ENCODE data around the gene PP2D1. TPM values are rescaled to one million over a fixed set of nuclear protein-coding genes. Genes with fewer than 3 reads are reported as not detected.

The PP2D1 gene
- total RNA-seq, 4 donors from 2014 or later = not detected

DNA sequence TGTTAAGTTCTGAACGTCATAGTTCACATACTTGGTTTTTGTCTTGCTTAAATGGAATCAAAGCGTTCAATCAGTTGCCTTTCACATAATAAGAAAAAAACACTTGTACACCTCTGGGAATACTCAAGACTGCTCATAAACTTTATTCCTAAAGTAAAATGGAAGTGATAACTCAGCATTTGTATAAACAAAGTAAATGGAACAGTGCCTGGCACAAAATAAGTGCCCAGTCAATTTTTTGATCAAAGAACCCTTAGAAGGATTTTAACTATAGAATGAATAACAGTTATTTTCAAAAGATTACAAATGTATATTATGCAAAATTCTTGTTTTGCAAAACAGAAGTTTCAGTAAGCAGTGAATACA lies 63.9 kb downstream of the PP2D1 start:
- H3K27ac ChIP-seq = peak overlapping the region; percentile 87 to 97 (median 96)
- H3K9me3 ChIP-seq = no peaks in the 10 kb centered on the region
- TF ChIP-seq POLR2AphosphoS5 (IDR thresholded peaks at IDR 0.05) (no peak), POLR2A (IDR thresholded peaks at IDR 0.05) (no peak), EP300 (IDR thresholded peaks at IDR 0.05) (no peak)
- TF ChIP-seq, protein P1, sequence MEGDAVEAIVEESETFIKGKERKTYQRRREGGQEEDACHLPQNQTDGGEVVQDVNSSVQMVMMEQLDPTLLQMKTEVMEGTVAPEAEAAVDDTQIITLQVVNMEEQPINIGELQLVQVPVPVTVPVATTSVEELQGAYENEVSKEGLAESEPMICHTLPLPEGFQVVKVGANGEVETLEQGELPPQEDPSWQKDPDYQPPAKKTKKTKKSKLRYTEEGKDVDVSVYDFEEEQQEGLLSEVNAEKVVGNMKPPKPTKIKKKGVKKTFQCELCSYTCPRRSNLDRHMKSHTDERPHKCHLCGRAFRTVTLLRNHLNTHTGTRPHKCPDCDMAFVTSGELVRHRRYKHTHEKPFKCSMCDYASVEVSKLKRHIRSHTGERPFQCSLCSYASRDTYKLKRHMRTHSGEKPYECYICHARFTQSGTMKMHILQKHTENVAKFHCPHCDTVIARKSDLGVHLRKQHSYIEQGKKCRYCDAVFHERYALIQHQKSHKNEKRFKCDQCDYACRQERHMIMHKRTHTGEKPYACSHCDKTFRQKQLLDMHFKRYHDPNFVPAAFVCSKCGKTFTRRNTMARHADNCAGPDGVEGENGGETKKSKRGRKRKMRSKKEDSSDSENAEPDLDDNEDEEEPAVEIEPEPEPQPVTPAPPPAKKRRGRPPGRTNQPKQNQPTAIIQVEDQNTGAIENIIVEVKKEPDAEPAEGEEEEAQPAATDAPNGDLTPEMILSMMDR (IDR thresholded peaks at IDR 0.05) = no peak
- peak overlapping the region; percentile 82 to 89 for H3K4me3 ChIP-seq
- WGBS, 2 donors (ENCODE audit: low coverage in 1 of 2) = 0% methylated on average over 2 of the region's 2 CpGs
- H3K27me3 ChIP-seq = no peaks in the 10 kb centered on the region
- H3K36me3 ChIP-seq = peaks cover 0 to 15% of the 10 kb centered on the region in 2 donors
- no peak for ATAC-seq
- H3K4me1 ChIP-seq = peaks cover 6 to 54% (median 8%) of the 10 kb centered on the region in 3 donors

DNA sequence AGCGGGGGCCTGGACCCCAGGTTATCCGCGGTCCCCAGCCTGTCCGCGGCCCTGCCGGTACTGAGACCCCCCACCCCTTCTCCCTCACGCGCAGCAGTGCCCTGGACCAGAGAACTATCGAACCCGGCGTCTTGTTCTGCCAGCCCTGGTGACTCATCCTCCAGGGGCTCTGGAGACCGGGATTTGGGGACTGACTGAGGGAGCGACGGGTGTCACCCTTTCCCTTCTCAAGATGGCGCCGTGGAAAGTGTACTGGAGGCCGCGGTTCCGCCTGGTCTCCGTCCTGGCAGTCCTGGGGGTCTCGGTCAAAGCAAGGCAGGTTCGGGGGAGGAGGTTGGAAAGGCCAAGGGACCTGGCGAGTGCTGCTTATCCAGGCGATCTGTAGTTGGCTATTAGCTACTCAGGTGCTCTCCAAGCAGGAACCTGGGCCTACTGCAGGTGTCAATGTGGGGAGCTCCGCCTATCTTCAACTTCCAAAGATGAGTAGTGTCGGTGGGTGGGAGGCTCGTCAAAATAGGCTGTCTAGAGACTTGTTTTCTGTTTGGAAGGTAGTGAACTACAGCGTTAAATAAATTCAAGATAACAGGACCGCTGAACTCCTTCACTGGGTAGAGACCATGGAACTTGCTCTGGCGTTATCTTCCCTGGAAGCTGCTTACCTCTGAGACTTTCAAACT lies 64.4 kb downstream of the PP2D1 start:
- WGBS, 2 donors (ENCODE audit: low coverage in 1 of 2) = 0% methylated on average over 1 to 5 of the region's 30 CpGs
- peak overlapping the region; percentile 82 to 89 for H3K4me3 ChIP-seq
- peak overlapping the region; percentile 87 to 97 (median 96) for H3K27ac ChIP-seq
- H3K4me1 ChIP-seq = peaks cover 6 to 50% (median 8%) of the 10 kb centered on the region in 3 donors
- peak; percentile 17 for ATAC-seq
- H3K9me3 ChIP-seq = no peaks in the 10 kb centered on the region
- TF ChIP-seq POLR2AphosphoS5 (IDR thresholded peaks at IDR 0.05) = no peak
- H3K36me3 ChIP-seq = peaks cover 0 to 10% of the 10 kb centered on the region in 2 donors
- no peaks in the 10 kb centered on the region for H3K27me3 ChIP-seq

DNA sequence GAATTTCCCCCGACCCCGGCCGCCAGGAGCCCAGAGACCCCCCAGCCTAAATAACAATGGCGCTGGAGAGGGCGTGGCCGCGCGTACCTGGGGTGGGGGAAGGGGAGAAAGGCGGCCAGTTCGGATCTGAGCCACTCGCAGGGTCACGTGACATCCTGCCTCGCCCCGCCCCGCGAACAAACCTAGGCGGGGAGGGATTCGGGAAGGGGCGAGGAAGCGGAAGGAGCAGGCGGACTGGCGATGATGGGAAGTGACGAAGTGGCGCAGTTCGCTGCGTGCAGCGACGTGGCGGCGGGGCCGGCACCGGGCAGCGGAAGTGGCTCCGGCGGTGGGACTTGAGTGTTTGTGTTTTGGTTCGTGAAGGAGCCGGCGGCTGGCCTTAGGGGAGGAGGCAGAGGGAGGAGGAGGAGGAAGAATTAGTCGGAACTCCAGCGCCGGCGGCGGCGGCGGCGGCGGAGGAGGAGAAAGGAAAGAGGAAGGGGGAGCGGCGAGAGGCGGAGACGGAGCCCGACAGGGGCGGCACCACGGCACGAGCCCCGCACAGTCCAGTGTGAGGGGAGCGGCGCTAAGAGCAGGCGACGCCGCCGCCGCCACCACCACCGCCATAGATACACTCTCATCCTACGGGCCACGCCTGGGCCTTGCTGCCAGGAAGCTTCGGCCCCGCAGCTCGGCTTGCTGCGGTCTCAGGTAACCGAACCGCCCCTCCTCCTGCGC lies 65.1 kb downstream of the PP2D1 start, which contains the start of gene RAB5A:
Gene RAB5A (plus strand): TSS at position 266 of the 717 bp plus-strand sequence. CDS start 3,802 bp downstream, outside the sequence.
- peak within 1 kb of the TSS; percentile 87 to 97 (median 96) for H3K27ac ChIP-seq
- H3K9me3 ChIP-seq = no peaks in the 10 kb centered on the region
- no peaks in the 10 kb centered on the region for H3K27me3 ChIP-seq
- peaks cover 0 to 3% of the 10 kb centered on the region in 2 donors for H3K36me3 ChIP-seq
- TF ChIP-seq POLR2A (IDR thresholded peaks at IDR 0.05) = peak; percentile 70 to 76
- TF ChIP-seq, protein P1 (IDR thresholded peaks at IDR 0.05) = peak in 1 of 4 experiments; percentile 3
- TF ChIP-seq EP300 (IDR thresholded peaks at IDR 0.05) = no peak
- TF ChIP-seq POLR2AphosphoS5 (IDR thresholded peaks at IDR 0.05) = peak; percentile 98
- 0% methylated on average over 21 of the region's 73 CpGs; no CpG with 5 or more reads in 1 of the 2 donors for WGBS, 2 donors (ENCODE audit: low coverage in 1 of 2)
- H3K4me3 ChIP-seq = peak within 1 kb of the TSS; percentile 82 to 89
- H3K4me1 ChIP-seq = peaks cover 6 to 43% (median 8%) of the 10 kb centered on the region in 3 donors
- peak; percentile 98 for ATAC-seq

DNA sequence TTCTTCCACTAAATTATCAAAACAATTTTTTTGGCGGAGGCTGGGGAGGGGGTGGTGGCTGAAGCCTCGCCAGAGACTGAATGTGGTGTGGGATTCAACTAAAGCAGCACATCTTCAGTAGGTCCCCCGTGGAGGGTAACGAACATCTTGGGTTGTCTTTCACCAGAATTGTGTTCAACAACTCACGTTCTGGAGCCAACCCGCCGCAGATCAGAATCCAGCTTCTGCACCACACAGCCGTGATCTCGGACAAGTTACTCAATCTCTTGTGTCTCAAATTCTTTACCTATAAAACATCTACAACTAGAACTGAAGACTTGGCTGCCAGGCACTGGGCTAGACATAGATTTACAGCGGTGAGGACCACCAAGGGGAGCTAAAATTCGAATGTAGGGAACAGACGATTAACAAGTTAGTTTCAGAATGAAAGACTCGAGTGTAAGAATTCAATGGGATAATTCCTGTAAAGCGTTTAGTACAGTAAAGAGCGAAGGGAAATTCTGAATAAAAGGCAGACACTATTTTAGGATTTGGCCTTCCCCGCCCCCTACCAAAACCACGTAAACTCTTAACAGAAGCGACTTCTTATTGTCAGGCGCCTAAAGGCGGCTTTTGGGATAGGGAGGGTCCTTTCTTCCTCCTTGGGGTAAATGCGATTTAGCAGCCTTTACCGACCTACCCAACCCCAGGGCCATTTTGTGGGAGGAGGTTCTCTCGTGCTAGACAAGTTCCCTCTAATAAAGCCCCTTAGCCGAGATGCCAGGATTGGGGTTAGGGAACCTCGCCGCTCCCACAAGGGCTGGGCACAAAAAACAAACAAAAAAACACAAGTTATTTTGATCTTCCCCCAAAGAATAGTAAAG lies 65.9 kb downstream of the PP2D1 start:
- no peaks in the 10 kb centered on the region for H3K9me3 ChIP-seq
- no peak for ATAC-seq
- no peaks in the 10 kb centered on the region for H3K27me3 ChIP-seq
- peak overlapping the region; percentile 87 to 97 (median 96) for H3K27ac ChIP-seq
- WGBS, 2 donors (ENCODE audit: low coverage in 1 of 2) = 35 to 49% methylated on average over 20 to 23 of the region's 26 CpGs
- no peaks in the 10 kb centered on the region for H3K36me3 ChIP-seq
- peaks cover 6 to 36% (median 8%) of the 10 kb centered on the region in 3 donors for H3K4me1 ChIP-seq
- peak overlapping the region; percentile 82 to 89 for H3K4me3 ChIP-seq
- TF ChIP-seq POLR2AphosphoS5 (IDR thresholded peaks at IDR 0.05) (no peak), EP300 (IDR thresholded peaks at IDR 0.05) (no peak), POLR2A (IDR thresholded peaks at IDR 0.05) (no peak)
- TF ChIP-seq, protein P1 (IDR thresholded peaks at IDR 0.05) = no peak

DNA sequence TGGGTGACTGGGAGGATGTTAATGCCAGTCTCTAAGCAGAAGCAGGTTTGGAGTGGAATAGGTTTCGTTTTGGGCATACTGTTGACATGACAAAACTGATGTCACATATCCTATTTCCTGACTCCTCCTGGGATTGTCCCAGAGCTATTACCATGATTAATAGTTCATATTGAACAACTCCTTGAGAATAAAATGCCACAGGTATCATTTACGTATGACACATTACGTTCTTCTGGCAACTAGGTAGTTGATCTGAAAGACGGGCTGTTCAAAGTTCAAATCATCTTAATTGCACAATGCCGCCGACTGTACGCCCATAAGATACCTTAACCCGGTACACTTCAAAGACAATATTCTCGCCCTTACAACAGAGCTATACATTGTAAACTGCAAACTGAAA lies 66.5 kb downstream of the PP2D1 start:
- 97% methylated on average over 8 to 9 of the region's 9 CpGs for WGBS, 2 donors (ENCODE audit: low coverage in 1 of 2)
- Histone ChIP-seq H3K4me1 (peaks cover 6 to 34% (median 8%) of the 10 kb centered on the region in 3 donors), H3K27me3 (no peaks in the 10 kb centered on the region), H3K27ac (no peak overlapping the region), H3K9me3 (no peaks in the 10 kb centered on the region), H3K36me3 (no peaks in the 10 kb centered on the region), H3K4me3 (no peak overlapping the region)
- no peak for TF ChIP-seq POLR2AphosphoS5 (IDR thresholded peaks at IDR 0.05)
- TF ChIP-seq, protein P1 (IDR thresholded peaks at IDR 0.05) = no peak
- TF ChIP-seq EP300 (IDR thresholded peaks at IDR 0.05) = no peak
- TF ChIP-seq POLR2A (IDR thresholded peaks at IDR 0.05) = no peak
- no peak for ATAC-seq
